Measurements from ENCODE around the gene CAMK2N2.

CAMK2N2 gene

GRCh38 chr3:184222521-184222920 lies 38.8 kb downstream of the CAMK2N2 start:
- no peak for DNase-seq (ENCODE audit: low read depth in 2 of 2)

- DNase-seq (ENCODE audit: low read depth in 2 of 2): no peak
Observed at GRCh38 chr3:184218814-184219213, 42.5 kb downstream of the CAMK2N2 start.

GRCh38 chr3:184211718-184212117 lies 49.6 kb downstream of the CAMK2N2 start:
- no peak for DNase-seq (ENCODE audit: low read depth in 2 of 2)

GRCh38 chr3:184211297-184211696 lies 50.1 kb downstream of the CAMK2N2 start:
- no peak for DNase-seq (ENCODE audit: low read depth in 2 of 2)

All from activated CD4-positive, alpha-beta T cell treated with anti-CD3 and anti-CD28 coated beads for 24 hours (primary cell).